Colonic mucosa (tissue), 4 donors: ENCODE measurements around the gene OR56A4. TPM values are rescaled to one million over a fixed set of nuclear protein-coding genes. Genes with fewer than 3 reads are reported as not detected.

Experiments used
- DNase-seq: peaks from one replicate; pipeline ENCODE4 v3.0.0-alpha.2; 2020
- H3K27ac ChIP-seq: fragments of 200-600 bp; one replicate; pipeline ENCODE4 v1.8.0; 2021
- H3K27me3 ChIP-seq: fragments of 200-600 bp; one replicate; pipeline ENCODE4 v1.8.0; 2021
- H3K36me3 ChIP-seq: fragments of 200-600 bp; one replicate; pipeline ENCODE4 v1.8.0; 2021
- H3K4me1 ChIP-seq: fragments of 200-600 bp; one replicate; pipeline ENCODE4 v1.8.0; 2021; ENCODE audit warnings: mild to moderate bottlenecking
- H3K4me3 ChIP-seq: fragments of 200-600 bp; one replicate; pipeline ENCODE4 v1.8.0; 2021
- H3K9ac ChIP-seq, 2 donors: one replicate each; pipeline ENCODE4 v1.7.0; 2013; ENCODE audit warnings: control low read depth in 2 of 2, low read depth in 2 of 2, low read length in 2 of 2
- H3K9me3 ChIP-seq: fragments of 200-600 bp; one replicate; pipeline ENCODE4 v1.8.0; 2021
- CTCF ChIP-seq: fragments of 200-600 bp; IDR thresholded peaks from one replicate; pipeline ENCODE4 v1.8.0; 2022; ENCODE audit warnings: antibody characterized with exemption, mild to moderate bottlenecking
- intact Hi-C: fragments of 100-400 bp; cut with DNase I; formaldehyde crosslinking; loops from one replicate; pipeline ENCODE4 v1.14.1; 2022
- total RNA-seq, 2 donors: library from RNA; stranded (reverse); fragmentation: NEBNext Ultra II Directional in 1 of 2; extraction: Animal tissue kit (Norgen Biotek cat#: 25700) in 1 of 2; gene quantifications; one replicate each; pipeline ENCODE4 v1.2.1, GENCODE V29; 2021
- donor health status: healthy.
- donor health status: DM: no; HTN: no; CAD: no.
- donor health status: DM: no; HTN: no; CAD: no.

Gene OR56A4
- total RNA-seq, 2 donors from 2014 or later, result not detected

DNA sequence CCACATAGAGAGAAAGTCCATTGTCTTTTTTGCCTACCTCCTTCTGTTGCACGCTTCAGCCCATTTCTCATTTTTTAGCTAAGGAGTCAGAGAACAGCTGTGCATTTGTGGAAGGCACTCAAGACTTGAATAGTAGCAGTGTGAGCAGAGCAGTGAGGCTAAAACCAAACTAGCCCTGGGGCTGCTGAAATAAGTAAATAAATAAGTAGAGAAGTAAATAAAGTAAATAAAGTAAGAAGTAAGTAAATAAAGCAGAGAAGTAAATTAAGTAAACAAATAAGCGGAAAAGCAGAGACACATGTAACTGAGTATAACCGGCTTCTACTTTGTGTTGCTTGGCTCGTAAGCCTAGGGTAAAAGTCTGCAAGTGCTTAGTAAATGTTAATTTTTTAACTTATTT is 17.5 kb downstream of the OR56A4 start:
- Histone ChIP-seq H3K36me3 (no peaks in the 10 kb centered on the region), H3K9ac (no peak overlapping the region), H3K4me1 (no peaks in the 10 kb centered on the region), H3K4me3 (no peak overlapping the region), H3K27me3 (no peaks in the 10 kb centered on the region), H3K9me3 (no peaks in the 10 kb centered on the region), H3K27ac (no peak overlapping the region)
- intact Hi-C loops, result no loop called here
- DNase-seq, result no peak
- no peak for TF ChIP-seq CTCF

DNA sequence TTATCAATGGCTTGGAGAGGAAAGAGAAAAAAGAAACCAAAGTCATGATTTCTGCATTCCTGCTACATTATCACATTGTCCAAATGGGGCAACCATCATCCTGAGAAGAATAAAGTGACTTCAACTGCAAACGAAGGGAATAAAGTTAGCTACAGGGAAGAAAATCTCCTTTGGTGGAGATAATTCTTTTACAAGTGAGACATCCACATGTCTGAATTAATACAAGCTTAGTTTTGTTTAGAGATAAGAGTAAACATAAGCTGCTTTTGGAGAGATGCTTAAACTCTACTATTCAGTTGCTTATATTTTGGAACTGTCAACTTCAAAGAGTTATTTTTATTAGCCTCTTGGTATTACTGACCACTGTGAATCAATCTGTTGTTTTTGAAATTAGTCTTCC is 19.9 kb downstream of the OR56A4 start, which contains the start of gene OR52L1:
OR52L1 (minus strand) TSS at position 101 of the 400 bp plus-strand sequence; CDS start at position 46, 55 bp downstream.
- H3K4me1 ChIP-seq, result no peaks in the 10 kb centered on the region
- no peak within 1 kb of the TSS for H3K4me3 ChIP-seq
- H3K36me3 ChIP-seq, result no peaks in the 10 kb centered on the region
- intact Hi-C loops, result no loop called here
- H3K27me3 ChIP-seq, result no peaks in the 10 kb centered on the region
- no peak within 1 kb of the TSS for H3K9ac ChIP-seq
- no peak for TF ChIP-seq CTCF
- H3K27ac ChIP-seq, result no peak within 1 kb of the TSS
- DNase-seq, result no peak
- no peaks in the 10 kb centered on the region for H3K9me3 ChIP-seq

GRCh38 chr11:5983443-5983842 is 23.3 kb downstream of the OR56A4 start:
- no peak overlapping the region for H3K9ac ChIP-seq
- H3K4me3 ChIP-seq, result no peak overlapping the region
- H3K4me1 ChIP-seq, result no peaks in the 10 kb centered on the region
- DNase-seq, result no peak
- no peak overlapping the region for H3K27ac ChIP-seq
- H3K9me3 ChIP-seq, result no peaks in the 10 kb centered on the region
- no peak for TF ChIP-seq CTCF
- H3K36me3 ChIP-seq, result no peaks in the 10 kb centered on the region
- intact Hi-C loops, result no loop called here
- no peaks in the 10 kb centered on the region for H3K27me3 ChIP-seq

DNA sequence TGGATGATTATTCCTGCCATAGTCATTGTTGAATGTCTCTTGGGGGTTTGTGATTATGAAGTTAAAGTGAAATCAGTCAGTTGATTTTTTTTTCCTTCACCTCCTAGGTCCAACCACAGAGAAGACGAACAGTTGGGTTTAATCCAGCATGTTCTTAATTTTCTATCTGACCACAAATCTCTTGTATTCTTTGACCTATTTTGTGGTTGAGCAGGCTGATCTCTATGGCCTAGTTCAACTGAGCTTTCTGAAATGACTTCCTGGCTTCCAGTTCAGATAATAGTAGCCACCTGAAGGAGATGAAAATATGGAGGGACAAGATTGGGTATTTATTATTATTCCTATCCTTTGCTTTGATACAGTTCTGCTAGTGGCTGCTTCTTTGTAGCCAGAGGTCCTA is 33.2 kb downstream of the OR56A4 start:
- no peaks in the 10 kb centered on the region for H3K4me1 ChIP-seq
- H3K27ac ChIP-seq, result no peak overlapping the region
- H3K27me3 ChIP-seq, result no peaks in the 10 kb centered on the region
- H3K36me3 ChIP-seq, result no peaks in the 10 kb centered on the region
- H3K9me3 ChIP-seq, result no peaks in the 10 kb centered on the region
- H3K9ac ChIP-seq, result no peak overlapping the region
- TF ChIP-seq CTCF, result no peak
- no peak for DNase-seq
- no peak overlapping the region for H3K4me3 ChIP-seq
- intact Hi-C loops, result no loop called here

GRCh38 chr11:5968394-5968793 is 38.4 kb downstream of the OR56A4 start, which contains the start of gene OR56A5:
TSS of gene OR56A5 (minus strand) at chr11:5968494. CDS start at chr11:5968494, 0 bp downstream.
- DNase-seq, result no peak
- no peak within 1 kb of the TSS for H3K4me3 ChIP-seq
- H3K27ac ChIP-seq, result no peak within 1 kb of the TSS
- H3K36me3 ChIP-seq, result no peaks in the 10 kb centered on the region
- H3K9ac ChIP-seq, result no peak within 1 kb of the TSS
- no peak for TF ChIP-seq CTCF
- H3K9me3 ChIP-seq, result no peaks in the 10 kb centered on the region
- no peaks in the 10 kb centered on the region for H3K27me3 ChIP-seq
- intact Hi-C loops, result no loop called here
- no peaks in the 10 kb centered on the region for H3K4me1 ChIP-seq

- Histone ChIP-seq H3K27ac (no peak overlapping the region), H3K9me3 (no peaks in the 10 kb centered on the region), H3K27me3 (no peaks in the 10 kb centered on the region), H3K4me1 (no peaks in the 10 kb centered on the region), H3K4me3 (no peak overlapping the region), H3K9ac (no peak overlapping the region), H3K36me3 (no peaks in the 10 kb centered on the region)
- TF ChIP-seq CTCF, result no peak
- no peak for DNase-seq
- intact Hi-C loops, result no loop called here
These were observed 39.0 kb downstream of the OR56A4 start for GRCh38 chr11:5967708-5968107.
